GM10266 (cell line): Measurements from ENCODE around the gene NCKAP5.

Experiments used
- DNase-seq: peaks from one replicate; pipeline ENCODE4 v3.0.0; 2012; ENCODE audit errors: extremely low spot score
- TF ChIP-seq, protein P1 (sequence below): IDR thresholded peaks from 2 replicates; pipeline ENCODE4 v1.5.1; 2012; ENCODE audit warnings: mild to moderate bottlenecking, low read depth; ENCODE audit not compliant: control insufficient read depth, insufficient read depth; ENCODE audit errors: missing control alignments

The NCKAP5 gene

DNA sequence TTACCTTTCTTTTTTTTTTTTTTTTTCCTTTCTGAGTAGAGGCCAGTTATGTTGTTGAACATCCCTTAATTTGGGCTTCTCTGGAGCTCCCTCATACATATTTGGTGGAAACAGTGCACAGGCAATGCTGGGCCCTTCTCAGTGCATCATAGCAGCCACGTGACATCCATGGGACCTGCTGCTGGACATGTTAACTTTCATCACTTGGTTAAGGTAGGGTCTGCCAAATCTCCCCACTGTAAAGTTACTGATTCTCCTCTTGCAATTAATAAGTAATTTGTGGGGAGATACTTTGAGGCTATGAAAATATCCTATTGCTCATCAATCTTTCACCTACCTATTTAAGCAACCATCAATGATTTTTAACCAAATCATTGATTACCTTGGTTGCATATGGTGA is 686.7 kb downstream of the NCKAP5 start:
- DNase-seq = no peak
- TF ChIP-seq, protein P1, sequence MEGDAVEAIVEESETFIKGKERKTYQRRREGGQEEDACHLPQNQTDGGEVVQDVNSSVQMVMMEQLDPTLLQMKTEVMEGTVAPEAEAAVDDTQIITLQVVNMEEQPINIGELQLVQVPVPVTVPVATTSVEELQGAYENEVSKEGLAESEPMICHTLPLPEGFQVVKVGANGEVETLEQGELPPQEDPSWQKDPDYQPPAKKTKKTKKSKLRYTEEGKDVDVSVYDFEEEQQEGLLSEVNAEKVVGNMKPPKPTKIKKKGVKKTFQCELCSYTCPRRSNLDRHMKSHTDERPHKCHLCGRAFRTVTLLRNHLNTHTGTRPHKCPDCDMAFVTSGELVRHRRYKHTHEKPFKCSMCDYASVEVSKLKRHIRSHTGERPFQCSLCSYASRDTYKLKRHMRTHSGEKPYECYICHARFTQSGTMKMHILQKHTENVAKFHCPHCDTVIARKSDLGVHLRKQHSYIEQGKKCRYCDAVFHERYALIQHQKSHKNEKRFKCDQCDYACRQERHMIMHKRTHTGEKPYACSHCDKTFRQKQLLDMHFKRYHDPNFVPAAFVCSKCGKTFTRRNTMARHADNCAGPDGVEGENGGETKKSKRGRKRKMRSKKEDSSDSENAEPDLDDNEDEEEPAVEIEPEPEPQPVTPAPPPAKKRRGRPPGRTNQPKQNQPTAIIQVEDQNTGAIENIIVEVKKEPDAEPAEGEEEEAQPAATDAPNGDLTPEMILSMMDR = no peak

DNA sequence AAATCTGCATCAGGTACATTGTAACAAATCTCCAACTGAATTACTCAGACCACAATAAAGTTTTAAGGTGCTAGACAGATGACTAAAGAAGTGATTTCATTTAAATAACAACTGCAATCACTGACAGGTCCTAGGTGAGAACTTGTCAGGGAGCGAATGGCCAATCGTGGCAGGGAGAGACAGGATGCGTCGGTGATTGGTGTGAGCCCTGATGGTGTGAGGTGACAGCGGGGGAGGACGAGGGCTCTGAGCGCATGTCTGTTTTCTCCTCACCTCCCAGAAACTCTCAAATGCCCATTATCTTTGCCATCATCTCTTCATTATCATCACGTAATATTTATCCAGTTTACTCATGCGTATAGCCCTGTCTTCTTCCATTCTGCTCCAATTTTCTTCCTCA is 690.3 kb downstream of the NCKAP5 start:
- TF ChIP-seq, protein P1 = no peak
- no peak for DNase-seq

DNA sequence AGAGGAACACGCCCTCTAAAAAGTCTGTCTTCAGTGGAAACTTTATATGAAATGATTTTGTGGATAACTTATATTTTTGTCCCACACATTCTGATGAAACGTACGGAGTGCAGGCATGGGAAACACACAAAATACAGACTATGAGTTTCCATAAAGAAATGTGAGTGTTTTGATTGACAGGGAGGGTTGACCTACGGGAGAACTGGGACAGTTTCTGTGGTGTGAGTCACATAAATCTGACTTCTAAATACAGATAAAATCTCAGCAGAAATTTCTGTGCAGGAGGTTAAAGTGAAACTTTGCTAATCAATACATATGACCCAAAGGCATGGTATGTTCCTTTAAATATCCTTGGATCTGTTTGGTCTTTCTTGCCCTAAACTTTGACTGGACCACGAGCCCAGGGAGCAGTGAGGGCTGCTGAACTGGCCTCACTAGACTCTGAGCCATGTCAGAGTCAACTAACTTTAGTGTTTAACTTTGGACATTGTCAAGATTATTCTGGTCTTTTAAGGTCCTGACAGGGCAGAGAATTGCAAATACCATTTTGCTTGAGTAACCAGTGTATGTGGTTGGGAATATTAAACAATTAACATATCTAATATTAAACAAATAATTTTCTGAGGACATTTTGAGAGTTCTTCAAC is 691.4 kb downstream of the NCKAP5 start:
- DNase-seq = no peak
- TF ChIP-seq, protein P1 = no peak

DNA sequence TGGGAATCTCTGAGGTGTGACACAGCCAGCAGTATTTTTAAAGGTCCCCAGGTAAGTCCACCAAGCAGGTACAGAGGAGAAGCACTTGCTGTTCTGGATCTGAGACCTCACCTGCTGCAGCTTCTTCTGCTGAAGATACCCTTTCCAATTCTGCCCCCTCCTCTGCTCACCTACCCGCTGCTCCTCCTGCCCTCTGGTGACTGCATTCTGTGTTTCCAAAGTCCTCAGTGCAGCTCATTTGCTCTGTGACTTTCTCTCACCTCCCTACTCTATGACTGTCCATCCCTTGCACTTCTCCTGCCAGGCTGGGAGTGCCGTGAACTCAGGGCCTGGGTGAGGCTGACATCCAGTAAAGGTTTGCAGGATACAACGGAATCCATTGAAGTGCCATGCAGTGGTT is 693.1 kb downstream of the NCKAP5 start:
- DNase-seq = no peak
- TF ChIP-seq, protein P1 = no peak

DNA sequence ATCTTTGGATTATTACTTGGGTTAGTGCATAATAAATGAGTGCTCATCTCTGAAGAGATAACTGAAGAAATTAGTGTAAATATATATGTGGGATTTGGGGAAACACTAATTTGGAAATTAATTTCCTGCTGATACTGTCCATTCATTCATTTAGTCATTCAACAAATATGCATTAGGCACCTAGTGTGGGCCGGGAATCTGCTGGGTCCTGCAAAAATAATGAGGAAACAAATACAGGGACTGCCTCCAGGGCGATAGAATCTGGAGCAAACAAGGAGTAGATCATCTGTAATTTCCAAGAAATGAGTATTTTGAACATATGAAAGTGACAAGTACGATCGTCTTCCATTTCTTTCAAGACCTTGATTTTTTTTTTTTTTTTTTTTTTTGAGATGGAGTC is 694.5 kb downstream of the NCKAP5 start:
- no peak for DNase-seq
- TF ChIP-seq, protein P1 = no peak

DNA sequence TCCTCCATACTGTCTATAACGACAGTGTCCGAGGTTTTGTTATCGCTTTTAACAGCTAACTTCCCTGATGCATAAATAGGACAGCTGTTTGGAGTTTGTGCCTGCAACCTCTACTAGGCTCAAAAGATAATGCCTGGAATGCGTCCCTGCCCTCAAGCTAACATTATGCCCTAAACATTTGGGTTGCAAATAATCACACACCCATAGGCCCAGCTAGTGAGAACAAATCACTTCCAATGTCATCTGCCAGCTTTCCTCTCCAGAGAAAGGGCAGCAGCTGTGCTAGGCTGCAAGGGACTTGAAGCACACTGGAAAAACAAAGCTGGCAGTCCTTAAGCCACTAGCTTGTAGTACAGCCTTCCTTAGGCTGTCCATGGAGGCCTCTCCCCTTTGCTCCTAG is 696.4 kb downstream of the NCKAP5 start:
- TF ChIP-seq, protein P1 = no peak
- no peak for DNase-seq

DNA sequence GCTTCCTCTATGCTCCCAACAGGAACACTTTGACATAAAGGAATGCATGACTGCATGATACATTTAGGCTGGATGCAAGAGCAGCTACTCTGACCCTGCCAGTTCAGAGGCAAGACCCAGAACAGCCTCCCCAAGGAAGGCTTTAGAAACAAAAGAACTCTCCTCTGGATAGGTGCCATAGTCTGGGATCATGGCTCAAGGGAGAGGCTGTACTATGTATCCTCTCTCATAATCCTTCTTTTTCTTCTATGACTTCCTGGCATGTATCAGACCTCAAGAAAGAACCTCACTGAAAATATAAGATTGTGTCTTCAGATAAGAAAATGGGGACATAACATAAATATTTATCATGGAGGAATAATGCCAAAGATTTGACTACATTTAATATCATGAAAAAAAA is 704.3 kb downstream of the NCKAP5 start:
- TF ChIP-seq, protein P1 = no peak
- DNase-seq = no peak
